NCI-H460 (cell line): ENCODE data around the gene AKAP12. TPM values are rescaled to one million over a fixed set of nuclear protein-coding genes. Genes with fewer than 3 reads are reported as not detected.

Experiments used
- DNase-seq: peaks from one replicate; pipeline ENCODE4 v3.0.0-alpha.2; 2016; ENCODE audit warnings: low read depth; ENCODE audit errors: extremely low read depth
- total RNA-seq: library from RNA; depleted of rRNA; stranded (reverse); fragments of >200 nt; shearing (Covaris generic); gene quantifications from 2 replicates; pipeline ENCODE4 v1.2.3, GENCODE V29; 2014

AKAP12 gene
- total RNA-seq, 1 experiment from 2014 or later: 7.8 TPM

DNA sequence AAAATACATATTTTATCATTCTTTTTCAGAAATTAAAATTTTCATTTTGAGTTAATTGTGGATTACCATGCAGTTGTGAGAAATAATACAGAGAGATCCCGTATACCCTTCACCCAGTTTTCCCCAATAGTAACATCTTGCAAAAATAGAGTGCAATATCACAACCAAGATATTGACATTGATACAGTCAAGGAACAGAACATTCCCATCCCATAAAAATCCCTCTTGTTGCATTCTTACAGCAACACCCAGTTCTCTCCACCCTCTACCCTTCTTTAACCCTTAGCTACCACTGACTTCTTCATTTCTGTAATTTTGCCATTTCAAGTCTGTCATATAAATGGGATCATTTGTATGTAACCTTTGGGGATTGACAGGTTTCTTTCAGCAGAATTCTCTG, 6.9 kb upstream of the AKAP12 start:
- no peak for DNase-seq

DNA sequence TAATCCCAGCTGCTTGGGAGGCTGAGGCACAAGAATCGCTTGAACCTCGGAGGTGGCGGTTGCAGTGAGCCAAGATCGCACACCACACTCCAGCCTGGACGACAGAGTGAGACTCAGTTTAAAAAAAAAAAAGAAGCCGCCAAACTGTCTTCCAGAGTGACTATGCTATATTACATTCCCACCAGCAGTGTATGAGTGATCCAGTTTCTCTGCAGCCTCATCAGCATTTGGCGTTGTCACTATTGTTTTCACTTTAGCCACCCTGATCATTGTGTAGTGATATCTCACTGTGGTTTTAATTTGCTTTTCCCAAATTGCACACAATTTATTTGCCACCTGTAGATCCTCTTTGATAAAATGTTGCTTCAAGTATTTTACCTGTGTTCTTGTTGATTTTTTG, 6.0 kb upstream of the AKAP12 start:
- DNase-seq: no peak

DNA sequence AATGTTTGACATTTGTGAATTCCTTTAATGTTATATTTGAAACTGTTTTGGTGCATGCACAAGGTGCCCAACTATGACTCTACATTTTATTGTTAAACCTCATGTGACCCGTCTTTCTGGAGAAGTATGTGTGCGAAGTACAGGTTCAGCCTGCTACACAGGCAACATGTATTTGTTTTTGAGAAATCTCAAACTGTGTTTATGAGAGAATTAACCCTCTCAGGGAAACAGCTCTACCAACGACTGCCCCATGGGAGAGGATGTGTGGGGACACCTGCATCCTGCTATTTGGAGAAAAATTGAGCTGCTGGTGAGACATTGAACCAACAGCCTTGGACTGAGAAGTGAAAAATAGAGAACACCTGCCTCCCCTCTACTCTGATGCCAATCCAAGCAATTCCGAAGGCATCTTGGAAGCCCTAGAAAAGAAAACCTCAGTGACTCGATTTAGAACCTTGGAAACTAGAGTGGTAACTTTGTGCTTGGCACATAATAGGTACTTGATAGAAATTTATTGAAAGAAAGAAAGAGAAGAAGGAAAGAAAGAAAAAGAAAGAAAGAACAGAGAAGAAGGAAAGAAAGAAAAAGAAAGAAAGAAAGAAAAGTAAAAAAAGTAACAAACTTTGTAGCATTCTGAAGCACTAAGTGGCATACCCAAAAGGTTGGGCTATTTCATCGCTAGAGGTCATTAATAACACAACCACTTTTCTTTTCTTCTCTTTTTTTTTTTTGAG, 2.9 kb upstream of the AKAP12 start:
- DNase-seq: no peak

DNA sequence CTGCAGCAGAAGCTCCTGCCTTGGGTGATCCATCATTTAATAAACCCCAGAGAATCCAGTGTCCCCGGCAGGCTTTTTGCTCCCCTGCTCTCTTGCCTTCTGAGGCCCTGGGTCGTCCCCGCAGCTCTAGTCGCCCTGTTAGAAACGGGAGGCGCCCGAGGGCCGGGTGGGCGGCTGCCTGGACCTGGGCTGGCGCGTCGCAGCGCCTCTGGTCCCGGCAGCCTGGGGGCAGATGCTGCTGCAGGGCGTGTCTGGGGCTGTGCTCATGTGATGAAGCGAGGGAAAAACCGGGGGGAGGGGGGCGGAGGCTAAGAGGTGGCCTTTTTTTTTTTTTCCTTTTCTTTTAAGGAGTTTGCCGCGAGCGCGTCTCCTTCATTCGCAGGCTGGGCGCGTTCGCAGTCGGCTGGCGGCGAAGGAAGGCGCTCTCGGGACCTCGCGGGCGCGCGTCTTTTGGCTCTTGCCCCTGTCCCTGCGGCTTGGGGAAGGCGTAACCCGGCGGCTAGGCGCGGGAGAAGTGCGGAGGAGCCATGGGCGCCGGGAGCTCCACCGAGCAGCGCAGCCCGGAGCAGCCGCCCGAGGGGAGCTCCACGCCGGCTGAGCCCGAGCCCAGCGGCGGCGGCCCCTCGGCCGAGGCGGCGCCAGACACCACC, 394 bp downstream of the AKAP12 start:
- DNase-seq: no peak

DNA sequence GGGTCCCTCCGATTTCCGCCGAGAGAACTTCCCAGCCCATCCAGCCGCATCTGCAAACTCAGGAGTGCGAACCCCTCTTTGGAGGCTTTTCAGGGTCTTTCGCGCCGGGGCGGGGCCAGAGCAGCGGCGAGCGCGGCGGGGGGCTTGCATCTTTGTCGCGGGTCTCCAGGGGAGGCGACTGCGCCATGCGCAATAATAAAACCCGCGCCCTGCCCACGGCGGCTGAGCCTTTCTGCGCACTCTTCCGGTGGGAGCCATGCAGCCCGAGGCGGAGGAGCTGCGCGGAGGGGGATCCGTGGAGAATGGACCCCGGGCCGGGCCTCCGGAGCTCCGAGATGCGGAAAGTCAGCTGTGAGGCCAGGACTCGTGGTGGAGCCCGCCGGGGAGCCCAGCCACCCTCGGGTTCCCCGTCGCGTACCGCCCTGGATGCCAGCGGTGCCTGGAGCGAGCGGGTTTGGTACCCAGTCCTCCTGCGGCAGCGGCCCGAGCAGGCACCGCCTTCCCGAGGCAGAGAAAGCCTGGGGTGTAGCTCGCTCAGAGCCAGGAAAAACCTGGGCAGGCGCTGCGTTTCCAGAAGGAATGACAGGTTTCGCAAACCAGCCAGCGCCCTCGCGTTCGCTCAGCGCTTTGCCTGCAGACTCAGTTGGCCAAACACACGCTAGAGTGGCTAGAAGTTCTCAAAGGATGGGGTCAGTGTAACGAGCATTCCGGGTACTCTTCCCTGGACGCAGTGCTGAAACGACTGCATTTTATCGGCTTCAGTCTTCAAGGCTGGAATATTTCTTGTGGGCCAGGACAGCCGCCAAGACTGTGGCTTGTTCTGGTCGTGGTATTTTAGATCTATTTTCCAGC, 1.2 kb downstream of the AKAP12 start:
- DNase-seq: no peak

DNA sequence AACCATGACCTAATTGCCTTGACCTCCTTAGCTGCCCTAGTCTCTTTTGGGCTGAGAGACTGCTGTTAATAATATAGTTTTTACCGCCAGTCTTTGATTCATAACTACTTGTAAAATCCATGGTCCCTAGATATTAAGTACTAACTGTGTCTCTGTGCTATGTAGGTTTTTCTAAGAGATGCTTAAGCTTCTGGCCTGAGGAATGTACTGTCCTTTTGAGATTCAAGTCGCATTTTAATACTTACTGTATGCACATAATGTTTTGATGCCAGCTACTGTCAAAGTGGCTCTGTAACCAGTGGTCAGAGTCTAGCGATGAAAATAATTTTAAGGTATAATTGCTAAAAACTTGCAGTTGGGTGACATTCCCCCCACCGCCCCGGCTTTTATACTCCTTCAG, 2.1 kb downstream of the AKAP12 start:
- no peak for DNase-seq

DNA sequence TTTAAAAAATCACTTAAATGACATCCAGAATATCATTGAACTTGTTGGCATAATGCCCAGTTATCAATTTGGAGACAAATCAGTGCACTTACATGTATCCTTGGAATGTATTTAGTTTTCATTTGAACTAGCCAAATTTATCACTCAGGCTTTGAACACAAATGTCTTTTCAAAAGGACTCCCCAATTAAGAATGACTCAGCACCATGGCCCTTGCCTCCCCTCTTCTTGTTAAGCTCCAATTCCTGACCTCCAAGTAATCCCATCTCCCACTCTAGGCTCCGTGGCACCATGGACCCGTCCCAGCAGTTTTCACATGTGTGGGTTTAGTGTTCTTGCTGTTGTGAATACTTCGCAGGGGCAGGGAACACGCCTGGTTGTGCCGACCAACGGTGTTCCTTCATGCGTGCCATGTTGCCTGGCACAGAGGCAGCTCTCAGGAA, 2.7 kb downstream of the AKAP12 start:
- no peak for DNase-seq

DNA sequence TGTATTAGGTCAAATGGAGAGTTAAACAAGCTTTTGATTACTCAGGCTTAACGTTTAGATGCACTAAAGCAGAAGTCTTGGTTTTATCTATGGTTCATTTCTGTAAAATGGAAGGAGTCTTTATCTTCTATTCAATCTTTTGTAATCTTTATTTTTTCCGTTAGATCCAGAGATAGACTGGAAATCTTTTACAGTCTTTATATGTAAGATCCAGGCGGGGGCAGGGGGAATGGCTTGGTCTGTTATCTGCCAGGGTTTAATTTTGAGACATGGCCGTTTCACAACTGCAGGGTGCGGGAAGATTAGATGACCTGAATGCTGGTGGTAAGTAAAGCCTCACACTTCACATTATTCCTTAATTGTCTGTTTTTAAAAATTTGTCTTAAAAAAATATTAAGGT, 3.7 kb downstream of the AKAP12 start:
- DNase-seq: no peak

DNA sequence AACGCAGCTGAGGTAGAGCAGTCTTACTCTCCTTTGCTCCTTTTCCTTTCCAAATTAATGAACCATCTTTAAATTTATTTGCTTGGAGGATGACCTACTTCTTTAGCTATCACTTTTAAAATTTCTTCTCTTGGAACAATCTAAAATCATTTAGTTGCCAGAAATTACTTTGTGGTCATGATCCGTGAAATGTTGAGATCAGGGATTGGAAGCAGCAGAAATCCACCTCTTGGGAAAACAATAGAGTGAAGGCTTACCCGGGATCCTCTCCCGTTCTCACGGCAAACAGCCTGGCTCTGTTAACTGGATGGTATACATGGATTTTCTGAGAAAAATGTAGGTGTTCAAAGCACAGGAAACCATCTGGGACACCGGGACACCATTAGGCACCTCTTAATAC, 7.7 kb downstream of the AKAP12 start:
- no peak for DNase-seq

DNA sequence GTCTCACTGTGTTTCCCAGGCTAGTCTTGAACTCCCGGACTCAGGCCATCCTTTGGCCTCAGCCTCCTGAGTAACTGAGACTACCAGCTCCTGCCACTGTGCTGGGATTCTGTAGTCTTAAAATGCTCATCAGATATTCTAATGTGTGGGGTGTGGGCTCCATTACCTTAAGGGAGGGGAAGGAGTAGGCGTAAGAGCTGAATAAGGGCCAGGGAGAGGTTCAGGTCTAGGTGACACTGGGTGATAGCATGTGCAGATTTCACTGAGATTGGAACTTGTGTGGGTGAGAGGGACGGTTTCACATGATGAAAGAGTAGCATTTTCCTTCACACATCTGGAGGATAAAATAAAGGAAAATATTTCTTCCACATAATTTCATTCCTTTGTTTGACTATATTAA, 8.5 kb downstream of the AKAP12 start:
- DNase-seq: no peak

DNA sequence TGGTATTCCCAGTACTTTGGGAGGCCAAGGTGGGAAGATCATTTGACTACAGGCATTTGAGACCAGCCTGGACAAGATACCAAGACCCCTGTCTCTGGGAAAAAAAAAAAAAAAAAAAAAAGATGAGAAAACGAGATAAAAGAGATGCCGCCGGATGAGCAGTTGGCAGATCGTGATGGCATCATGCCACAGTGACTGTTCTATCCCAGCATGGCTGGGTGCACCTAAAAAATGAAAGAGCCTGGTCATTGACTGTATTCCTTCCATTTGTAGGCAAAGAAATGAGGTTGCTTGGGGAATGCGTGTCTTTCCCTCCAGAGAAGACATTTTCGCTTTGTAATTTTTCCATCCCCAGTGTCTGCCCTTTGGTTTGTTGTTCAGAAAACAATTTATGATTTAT, 12.9 kb downstream of the AKAP12 start:
- no peak for DNase-seq

DNA sequence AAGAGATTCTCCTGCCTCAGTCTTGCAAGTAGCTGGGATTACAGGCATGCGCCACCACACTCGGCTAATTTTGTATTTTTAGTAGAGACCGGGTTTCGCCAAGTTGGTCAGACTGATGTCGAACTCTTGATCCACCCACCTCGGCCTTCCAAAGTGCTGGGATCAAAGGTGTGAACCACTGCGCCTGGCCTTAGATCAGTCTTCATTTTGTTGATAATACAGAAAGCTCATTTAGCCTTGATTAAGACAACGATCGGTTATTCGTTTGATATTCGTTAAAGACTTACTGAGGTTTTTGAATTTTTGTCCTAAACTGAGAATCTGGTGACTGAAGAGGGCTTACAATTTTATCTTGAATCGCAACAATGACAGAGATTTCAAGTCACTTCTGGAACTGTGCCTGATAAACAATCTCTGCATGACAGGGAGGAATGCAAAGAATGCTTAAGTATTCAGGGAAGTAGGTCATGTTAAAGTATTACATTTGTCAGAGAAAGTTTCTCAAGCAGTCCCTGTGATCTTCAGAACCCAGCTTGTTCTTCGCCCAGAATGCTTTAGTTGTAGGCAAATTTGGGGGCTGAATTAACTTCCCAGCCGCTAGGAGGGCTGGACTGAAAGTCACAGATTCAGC, 14.8 kb downstream of the AKAP12 start:
- no peak for DNase-seq

DNA sequence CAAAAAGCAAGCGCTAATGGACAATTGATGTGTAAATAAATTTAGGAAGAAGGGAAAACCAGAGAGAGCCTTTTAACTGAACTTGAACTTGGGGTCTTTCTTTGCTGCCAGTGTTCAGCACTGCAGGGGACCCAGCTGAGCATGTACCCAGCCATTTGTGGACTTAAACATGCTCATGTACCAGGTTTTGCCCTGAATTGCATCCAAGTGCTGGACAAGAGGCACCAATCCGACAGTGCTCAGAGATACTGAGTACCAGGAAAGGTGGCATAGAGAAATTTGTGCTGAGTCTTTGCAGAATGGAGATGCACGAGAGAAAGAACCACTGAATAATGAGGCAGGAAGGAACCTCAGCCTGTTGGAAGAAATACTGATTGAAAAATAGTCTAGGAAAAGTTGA, 16.0 kb downstream of the AKAP12 start:
- DNase-seq: no peak

DNA sequence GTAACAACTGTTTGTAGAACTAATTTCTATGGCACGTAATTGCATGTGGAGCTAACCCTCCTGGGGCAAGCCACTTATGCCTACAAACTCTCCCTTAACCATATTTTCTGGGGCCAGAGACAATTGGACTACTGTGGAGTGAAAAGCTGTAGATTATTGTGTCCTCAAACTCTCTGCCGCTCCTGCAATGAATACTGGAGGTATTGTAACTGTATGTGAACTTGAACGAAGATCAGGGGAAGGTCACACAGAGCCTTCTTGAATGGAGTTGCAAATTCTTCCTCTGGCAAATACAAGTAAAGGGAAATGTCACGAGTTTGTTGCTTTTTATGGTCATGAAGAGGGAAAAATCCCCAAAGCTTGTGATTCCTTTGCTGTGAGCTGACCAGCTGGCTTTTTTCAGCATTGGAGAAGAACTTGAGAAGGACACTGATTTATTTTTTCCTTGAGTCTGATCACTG, 18.2 kb downstream of the AKAP12 start:
- no peak for DNase-seq

DNA sequence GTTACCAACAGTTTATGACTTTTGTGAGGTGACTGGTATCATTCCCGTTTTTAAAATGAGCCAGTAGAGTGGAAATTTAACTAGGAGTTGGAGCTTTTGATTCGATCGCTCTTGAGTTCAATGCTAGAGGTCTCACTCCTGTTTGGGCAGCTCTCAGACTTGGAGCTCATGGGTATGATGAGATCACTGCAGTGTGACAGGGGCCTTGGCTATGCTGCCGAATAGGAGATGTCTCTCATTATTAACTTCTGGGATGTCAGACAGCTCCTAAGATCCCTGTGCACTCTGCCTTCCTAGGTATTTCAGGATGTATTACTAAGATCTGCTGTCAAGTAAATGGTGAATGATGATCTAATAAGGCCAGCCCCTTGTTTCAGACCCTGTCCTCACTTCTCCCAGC, 20.4 kb downstream of the AKAP12 start:
- no peak for DNase-seq

DNA sequence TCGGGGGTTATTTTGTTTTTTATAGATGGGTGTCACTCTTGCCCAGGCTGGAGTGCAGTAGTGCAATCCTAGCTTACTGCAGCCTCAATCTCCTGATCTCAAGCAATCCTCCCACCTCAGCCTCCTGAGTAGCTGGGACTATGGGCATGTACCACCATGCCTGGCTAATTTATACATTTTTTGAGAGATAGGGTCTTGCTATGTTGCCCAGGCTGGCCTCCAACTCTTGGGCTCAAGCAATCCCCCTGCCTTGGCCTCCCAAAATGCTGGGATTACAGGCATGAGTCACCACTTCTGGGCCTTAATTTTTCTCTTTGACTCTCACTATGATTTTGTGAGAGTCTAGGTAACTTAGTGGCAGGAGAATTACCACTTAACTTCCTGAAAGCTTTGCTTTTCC, 23.3 kb downstream of the AKAP12 start:
- DNase-seq: no peak

DNA sequence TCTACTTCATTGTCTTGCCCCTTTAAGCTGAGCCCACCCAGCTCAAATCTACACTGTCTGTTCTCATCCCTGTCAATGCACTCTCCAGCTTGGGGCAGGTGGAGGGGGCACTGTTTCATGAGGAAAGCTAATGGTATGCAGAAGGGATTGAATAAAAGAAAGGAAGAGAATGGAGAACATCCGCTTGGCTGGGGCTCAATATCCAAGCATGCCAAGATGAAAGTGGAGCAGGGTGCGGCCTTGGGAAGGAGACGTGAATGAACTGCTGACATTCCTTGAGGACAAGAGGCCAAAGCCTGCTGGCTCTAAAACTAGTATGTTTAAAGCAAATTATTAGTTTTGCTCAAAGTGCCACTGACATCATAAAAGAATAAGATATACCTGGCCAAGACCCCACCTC, 24.2 kb downstream of the AKAP12 start:
- DNase-seq: no peak

DNA sequence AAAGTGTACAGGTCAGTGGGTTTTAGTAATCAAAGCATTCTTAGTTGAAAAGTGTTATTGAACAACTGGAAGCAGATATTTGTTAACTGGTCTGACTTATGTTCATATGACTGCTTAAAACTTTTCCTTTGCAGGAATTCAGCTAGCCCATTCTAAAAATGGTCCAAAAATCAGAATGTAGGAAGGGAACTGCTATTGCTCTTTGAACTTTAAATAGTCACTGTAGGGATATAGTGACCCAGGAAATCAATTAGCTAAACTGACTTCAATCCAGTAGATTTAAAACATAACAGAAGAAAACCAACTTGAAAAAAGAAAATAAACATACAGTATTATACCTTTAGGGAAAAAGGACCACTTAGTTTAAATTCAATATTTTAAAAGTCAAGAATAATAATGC, 25.5 kb downstream of the AKAP12 start:
- DNase-seq: no peak

DNA sequence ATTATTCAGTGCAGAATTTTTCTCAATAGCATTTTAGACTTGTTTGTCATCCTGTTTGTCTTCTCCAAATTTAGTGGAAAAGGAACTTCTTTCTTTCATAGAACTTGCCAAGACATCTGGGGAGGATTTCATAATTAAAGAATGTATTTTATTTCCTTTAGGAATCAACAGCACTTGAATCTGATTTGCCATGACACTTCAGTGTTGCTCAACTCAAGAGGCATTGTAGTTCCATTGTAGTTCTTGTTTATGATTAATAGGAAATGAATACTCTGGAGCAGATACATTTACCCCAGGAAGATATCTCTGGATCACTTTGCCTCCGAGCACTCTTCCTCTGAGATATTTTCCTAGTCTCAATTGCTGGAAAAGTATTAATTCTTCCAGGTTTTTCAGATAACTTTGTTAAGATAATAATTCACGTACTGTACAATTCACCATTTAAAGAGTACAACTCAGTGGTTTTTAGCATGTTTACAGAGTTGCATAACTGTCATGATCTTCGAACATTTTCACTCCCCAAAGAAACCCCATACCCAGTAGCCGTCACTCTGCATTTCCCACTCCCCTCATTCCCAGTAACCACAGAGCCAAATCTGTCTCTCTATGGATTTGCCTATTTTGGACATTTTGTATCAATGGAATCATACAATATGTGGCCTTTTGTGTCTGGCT, 29.7 kb downstream of the AKAP12 start:
- no peak for DNase-seq

DNA sequence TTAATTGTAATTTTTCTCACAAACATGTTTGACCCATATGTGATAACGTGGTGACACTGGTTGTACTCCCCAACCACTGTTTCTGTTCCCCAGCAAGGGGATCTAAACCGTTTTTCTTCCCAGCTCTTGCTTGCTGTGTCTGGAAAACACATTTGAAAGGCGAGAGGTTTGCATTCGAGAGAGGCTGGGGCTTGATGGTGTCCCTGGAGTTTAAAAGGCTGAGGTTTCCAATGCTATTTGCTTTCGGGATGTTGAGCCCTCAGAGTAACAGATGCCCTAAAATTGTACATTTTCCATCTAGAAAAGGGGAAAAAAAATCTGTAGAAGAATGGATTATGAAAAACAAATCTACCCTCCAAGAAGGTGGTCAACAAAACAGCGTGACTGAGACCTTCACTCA, 35.4 kb downstream of the AKAP12 start:
- DNase-seq: no peak

DNA sequence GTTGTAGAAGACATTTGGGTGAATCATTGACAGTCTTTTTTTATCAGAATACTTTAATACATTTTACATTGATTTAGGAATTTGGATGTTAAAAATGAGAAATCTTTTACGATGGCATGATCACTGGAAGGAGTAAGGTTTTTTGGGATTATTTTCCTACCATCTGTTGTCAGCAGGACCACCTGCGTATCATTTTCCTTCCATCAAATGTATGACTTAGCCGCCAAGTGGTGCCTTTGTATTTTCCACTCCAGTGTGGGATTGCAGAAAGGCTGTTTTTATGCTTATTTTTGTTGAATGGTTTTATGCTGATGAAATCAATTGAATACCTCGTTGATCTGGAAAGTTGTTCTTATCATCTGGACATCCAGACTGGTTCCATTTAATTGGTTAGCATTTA, 35.8 kb downstream of the AKAP12 start:
- no peak for DNase-seq
